Measurements from ENCODE around the gene TUBA1C.

The TUBA1C gene

DNA sequence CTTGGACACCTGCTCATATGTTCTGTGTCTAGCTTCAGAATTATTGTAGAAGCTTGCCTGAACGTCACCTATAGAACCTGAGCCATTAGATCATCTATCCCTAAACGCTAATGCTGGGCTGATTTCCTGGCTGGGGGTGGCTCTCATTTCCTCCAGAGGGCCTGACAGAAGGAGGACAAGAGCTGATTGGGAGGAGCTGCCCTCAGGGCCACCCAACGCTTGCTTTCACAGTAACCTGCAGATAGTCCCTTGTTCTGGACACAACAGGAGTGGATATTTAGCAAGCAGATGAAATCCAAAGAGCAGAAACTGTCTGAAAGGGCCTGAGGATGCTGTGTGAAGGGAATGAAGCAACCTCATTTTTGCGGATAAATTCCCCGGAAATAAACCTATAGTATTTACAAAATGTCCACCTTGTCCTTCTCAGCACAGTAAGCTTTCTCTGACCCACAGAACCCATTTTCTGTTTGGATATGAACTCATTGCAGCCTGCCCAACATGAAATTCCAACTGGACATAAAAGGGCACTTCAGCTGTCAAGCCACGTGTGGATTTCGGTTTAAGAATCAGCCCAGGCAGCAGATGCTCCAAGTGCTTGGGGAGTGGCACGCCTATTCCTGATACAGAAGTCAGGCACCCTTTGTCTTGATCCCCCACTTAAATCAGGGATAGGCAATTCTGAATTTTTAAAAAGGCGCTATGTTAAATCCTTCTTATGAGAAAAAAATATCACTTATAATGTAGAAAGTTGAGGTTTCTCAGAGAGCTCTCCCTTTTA is 32.8 kb upstream of the TUBA1C start:
- Histone ChIP-seq H3K36me3 (ENCODE audit: control insufficient read depth in 2 of 2, insufficient read depth in 1 of 2, low read length in 2 of 2) (no peaks in the 10 kb centered on the region), H3K4me3 (ENCODE audit: low read depth, low read length) (no peak overlapping the region), H3K4me1 (ENCODE audit: control insufficient read depth, insufficient read depth, low read length) (peaks cover 2% of the 10 kb centered on the region; the same call in 1 of the 2 replicates), H3K27ac (ENCODE audit: extremely low read depth, low read depth, low read length) (no peak overlapping the region), H3K9me3 (ENCODE audit: control insufficient read depth, insufficient read depth, low read depth, low read length) (no peaks in the 10 kb centered on the region)
- ChIA-PET CTCF (interaction anchor here (0.6 to 3.2 kb wide), 8 partner anchors 10 to 328 kb away, joined by 3 to 24 read pairs (median 4); partner anchors contain the start of genes TUBA1A and TUBA1B), POLR2A (interaction anchor here (0.8 to 4.5 kb wide), 3 partner anchors 43 to 101 kb away, joined by 4 to 47 read pairs (median 6); partner anchors contain the start of genes TUBA1A and TUBA1B)
- no peak for TF ChIP-seq HIC1 (tag by site-specific recombination; IDR thresholded peaks at IDR 0.05)
- no peak for TF ChIP-seq ZNF624 (tag by site-specific recombination; IDR thresholded peaks at IDR 0.05)
- TF ChIP-seq ZNF211 (tag by site-specific recombination; IDR thresholded peaks at IDR 0.05; ENCODE audit: low read depth): no peak
- TF ChIP-seq ZBTB48 (tag by site-specific recombination; IDR thresholded peaks at IDR 0.05): peak; percentile 62; the same call in 1 of the 2 replicates
- TF ChIP-seq ZBTB8A (tag by site-specific recombination; IDR thresholded peaks at IDR 0.05): no peak
- no peak for TF ChIP-seq ZNF23 (tag by site-specific recombination; IDR thresholded peaks at IDR 0.05; ENCODE audit: borderline replicate concordance)
- no peak for TF ChIP-seq ZSCAN23 (tag by site-specific recombination; IDR thresholded peaks at IDR 0.05)
- TF ChIP-seq MZF1 (tag by site-specific recombination; IDR thresholded peaks at IDR 0.05; ENCODE audit: borderline replicate concordance): no peak
- TF ChIP-seq, protein P1, sequence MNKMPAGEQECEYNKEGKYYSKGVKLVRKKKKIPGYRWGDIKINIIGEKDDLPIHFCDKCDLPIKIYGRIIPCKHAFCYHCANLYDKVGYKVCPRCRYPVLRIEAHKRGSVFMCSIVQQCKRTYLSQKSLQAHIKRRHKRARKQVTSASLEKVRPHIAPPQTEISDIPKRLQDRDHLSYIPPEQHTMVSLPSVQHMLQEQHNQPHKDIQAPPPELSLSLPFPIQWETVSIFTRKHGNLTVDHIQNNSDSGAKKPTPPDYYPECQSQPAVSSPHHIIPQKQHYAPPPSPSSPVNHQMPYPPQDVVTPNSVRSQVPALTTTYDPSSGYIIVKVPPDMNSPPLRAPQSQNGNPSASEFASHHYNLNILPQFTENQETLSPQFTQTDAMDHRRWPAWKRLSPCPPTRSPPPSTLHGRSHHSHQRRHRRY (tag by site-specific recombination; IDR thresholded peaks at IDR 0.05): no peak
- TF ChIP-seq HOXD13 (CRISPR knock-in tag; IDR thresholded peaks at IDR 0.05; ENCODE audit: borderline replicate concordance): no peak
- no peak for TF ChIP-seq ZNF664 (tag by site-specific recombination; IDR thresholded peaks at IDR 0.05)
- TF ChIP-seq, protein P2, sequence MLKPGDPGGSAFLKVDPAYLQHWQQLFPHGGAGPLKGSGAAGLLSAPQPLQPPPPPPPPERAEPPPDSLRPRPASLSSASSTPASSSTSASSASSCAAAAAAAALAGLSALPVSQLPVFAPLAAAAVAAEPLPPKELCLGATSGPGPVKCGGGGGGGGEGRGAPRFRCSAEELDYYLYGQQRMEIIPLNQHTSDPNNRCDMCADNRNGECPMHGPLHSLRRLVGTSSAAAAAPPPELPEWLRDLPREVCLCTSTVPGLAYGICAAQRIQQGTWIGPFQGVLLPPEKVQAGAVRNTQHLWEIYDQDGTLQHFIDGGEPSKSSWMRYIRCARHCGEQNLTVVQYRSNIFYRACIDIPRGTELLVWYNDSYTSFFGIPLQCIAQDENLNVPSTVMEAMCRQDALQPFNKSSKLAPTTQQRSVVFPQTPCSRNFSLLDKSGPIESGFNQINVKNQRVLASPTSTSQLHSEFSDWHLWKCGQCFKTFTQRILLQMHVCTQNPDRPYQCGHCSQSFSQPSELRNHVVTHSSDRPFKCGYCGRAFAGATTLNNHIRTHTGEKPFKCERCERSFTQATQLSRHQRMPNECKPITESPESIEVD (tag by site-specific recombination; IDR thresholded peaks at IDR 0.05): no peak
- no peak for TF ChIP-seq ZNF169 (tag by site-specific recombination; IDR thresholded peaks at IDR 0.05)
- TF ChIP-seq ZSCAN16 (tag by site-specific recombination; IDR thresholded peaks at IDR 0.05): no peak
- TF ChIP-seq ZBTB17 (tag by site-specific recombination; IDR thresholded peaks at IDR 0.05): peak; percentile 65
- TF ChIP-seq, protein P3, sequence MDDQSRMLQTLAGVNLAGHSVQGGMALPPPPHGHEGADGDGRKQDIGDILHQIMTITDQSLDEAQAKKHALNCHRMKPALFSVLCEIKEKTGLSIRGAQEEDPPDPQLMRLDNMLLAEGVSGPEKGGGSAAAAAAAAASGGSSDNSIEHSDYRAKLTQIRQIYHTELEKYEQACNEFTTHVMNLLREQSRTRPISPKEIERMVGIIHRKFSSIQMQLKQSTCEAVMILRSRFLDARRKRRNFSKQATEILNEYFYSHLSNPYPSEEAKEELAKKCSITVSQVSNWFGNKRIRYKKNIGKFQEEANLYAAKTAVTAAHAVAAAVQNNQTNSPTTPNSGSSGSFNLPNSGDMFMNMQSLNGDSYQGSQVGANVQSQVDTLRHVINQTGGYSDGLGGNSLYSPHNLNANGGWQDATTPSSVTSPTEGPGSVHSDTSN (CRISPR knock-in tag; IDR thresholded peaks at IDR 0.05): no peak
- TF ChIP-seq, protein P4, sequence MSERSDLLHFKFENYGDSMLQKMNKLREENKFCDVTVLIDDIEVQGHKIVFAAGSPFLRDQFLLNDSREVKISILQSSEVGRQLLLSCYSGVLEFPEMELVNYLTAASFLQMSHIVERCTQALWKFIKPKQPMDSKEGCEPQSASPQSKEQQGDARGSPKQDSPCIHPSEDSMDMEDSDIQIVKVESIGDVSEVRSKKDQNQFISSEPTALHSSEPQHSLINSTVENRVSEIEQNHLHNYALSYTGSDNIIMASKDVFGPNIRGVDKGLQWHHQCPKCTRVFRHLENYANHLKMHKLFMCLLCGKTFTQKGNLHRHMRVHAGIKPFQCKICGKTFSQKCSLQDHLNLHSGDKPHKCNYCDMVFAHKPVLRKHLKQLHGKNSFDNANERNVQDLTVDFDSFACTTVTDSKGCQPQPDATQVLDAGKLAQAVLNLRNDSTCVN (tag by site-specific recombination; optimal IDR thresholded peaks at IDR 0.05): no peak
